ENCODE measurements around the gene HAUS1.
"Not testable (repeated sequence)": the region's sequence is repeated elsewhere in the genome, so short reads cannot be mapped to it uniquely, and the experiment has no call there.

HAUS1 gene

DNA sequence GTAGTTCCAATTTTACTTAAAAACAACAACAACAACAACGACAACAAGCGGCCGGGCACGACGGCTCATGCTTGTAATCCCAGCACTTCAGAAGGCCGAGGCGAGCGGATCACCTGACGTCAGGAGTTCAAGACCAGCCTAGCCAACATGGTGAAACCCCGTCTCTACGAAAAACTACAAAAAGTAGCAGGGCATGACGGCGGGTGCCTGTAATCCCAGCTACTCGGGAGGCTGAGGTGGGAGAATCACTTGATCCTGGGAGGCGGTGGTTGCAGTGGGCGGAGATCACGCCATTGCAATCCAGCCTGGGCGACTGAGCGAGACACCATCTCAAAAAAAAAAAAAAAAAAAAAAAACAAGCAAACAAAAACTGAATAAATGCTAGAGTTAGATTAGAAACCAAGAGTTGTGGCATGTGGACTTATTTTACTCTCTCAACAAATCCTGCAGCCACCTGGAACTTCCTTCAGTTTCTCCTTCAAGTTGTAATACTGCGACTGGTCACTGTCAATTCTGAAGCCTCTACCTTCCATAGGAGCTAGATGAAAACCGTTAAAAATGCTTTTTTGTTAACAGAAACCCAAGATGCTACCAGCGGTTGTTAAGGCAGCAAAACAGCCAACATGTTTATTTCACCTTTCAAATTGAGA, 7.4 kb upstream of the HAUS1 start:
- no peak for DNase-seq

DNA sequence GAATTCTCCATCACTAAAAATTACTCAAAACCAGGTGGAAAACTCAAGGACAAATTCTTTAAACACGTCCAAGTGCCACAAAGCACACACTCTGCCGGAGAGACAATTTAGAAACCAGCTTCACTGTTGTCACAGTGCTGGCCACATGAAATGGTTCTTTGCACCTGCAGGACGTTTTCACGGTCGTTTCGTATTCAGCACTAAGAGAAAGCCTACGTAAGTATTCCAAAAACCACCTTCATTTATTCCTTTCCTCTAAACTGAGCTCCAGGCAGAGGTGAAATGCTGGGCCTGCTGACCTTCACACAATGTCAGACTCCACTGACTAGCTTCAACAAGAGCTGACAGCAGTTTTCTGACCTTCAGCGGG, 6.8 kb upstream of the HAUS1 start:
- peak; percentile 16 for DNase-seq

DNA sequence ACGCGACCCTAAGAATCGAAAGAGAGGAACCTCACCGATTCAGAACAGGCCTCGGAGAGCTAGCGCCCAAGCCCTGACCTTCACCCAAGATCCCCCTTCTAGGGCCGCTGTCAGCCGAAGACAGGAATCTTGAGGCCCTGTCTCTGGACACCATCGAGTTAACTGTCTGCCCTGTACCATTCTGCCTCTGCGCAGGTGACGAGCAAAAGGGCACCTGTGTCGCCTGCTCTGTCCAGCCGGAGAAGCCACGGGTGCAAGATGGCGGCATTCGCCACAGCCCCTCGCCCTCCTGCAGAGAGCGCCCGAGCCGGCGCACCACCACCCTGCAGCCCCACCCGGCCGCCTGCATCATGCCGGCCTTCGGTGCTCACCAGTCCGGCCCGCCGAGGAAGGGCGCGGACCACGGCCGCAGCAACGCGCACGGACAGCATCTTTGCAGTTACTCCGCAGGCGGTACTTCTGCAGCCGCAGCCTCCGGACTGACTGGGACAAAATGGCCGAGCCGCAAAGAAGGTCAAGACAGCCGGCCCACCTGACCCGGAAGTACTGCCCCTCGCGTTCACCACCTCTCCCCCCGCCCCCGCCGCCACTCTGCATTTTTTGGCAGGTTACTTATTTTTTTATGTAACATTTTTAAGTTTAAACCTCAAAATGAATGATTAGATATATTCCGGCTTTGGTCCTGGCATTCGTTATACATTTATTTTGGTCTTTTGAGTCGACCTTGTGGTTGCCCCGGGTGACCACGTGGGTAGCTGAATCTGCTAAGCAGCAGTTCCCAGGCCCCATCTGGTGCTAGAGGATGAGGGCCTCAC, 6.2 kb upstream of the HAUS1 start, which contains the start of gene ATP5F1A:
Gene ATP5F1A (minus strand): TSS at position 496 of the 815 bp plus-strand sequence. CDS start 65 bp downstream, at position 431.
- peak; percentile 90 for DNase-seq

DNA sequence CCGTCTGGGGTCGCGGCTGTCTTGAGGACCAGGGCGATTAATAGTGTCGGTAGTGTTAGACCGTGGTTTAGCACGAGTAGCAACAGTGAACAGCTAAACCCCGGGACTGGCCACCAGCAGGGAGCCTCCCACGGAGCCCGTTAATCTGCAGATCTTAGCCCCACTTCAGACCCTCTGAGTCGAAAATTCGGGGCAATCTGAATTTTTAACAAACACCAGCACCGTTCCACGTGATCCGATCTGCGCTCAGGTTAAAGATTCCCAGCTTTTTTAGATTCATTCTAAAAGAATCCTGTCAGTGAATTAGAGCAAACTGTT, 5.6 kb upstream of the HAUS1 start:
- no peak for DNase-seq

GRCh38 chr18:46099463-46099862, 4.7 kb upstream of the HAUS1 start:
- no peak for DNase-seq

GRCh38 chr18:46109386-46109785, 5.2 kb downstream of the HAUS1 start:
- no peak for DNase-seq

DNA sequence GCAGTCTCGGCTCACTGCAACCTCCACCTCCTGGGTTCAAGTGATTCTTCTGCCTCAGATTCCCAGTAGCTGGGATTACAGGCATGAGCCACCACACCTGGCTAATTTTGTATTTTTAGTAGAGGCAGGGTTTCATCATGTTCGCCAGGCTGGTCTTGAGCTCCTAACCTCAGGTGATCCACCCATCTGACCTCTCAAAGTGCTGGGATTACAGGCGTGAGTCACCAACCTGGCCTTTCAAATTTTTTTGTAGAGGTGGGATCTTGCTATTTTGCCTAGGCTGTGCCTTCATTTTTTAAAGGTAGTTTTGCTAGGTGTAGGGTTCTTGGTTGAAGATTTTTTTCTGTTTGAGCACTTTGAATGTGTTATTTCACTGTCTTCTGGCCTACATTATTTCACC, 6.2 kb downstream of the HAUS1 start:
- no peak for DNase-seq

DNA sequence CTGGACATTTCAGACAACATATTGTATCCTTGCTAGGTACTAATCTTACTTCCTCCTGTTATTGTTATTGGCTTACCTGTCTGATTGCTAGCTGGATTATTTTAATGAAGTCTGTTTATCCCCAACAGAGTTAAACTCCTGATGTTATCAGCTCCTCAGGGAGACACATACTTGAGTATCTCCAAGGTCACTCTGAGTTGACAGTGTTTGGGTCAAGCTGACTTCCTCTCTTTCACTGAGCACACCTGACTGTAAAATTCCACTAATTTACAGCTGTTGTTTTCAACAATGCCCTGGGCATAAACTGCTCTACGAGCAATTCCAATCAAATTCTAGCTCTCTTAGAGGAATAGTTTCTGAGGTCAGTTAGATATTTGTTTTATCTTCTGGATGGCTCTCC, 9.6 kb downstream of the HAUS1 start:
- no peak for DNase-seq

DNA sequence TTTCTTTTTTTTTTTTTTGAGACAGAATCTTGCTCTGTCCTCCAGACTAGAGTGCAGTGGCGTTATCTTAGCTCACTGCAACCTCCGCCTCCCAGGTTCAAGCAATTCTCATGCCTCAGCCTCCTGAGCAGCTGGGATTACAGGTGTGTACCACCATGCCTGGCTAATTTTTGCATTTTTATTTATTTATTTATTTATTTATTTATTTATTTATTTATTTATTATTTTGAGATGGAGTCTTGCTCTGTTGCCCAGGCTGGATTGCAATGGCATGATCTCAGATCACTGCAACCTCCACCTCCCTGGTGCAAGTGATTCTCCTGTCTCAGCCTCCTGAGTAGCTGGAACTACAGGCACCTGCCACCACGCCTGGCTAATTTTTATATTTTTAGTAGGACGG, 22.4 kb downstream of the HAUS1 start:
- DNase-seq, result not testable (repeated sequence)

DNA sequence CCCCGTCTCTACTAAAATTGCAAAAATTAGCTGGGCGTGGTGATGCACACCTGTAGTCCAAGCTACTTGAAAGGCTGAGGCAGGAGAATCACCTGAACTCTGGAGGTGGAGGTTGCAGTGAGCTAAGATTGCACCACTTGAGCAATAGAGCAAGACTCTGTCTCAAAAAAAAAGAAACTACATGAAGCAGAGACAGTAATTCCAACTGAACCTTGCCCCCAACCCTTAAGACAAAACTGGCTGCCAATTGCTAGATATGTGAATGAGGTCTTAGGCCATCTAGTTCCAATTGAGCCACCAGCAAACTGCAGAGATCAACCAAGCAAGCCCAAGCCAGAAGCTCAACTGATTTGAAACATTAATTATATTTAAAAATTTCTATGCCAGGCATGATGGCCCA, 25.9 kb downstream of the HAUS1 start:
- DNase-seq, result no peak

- DNase-seq, result not testable (repeated sequence)
Measured at GRCh38 chr18:46130549-46130948, 26.4 kb downstream of the HAUS1 start.

DNA sequence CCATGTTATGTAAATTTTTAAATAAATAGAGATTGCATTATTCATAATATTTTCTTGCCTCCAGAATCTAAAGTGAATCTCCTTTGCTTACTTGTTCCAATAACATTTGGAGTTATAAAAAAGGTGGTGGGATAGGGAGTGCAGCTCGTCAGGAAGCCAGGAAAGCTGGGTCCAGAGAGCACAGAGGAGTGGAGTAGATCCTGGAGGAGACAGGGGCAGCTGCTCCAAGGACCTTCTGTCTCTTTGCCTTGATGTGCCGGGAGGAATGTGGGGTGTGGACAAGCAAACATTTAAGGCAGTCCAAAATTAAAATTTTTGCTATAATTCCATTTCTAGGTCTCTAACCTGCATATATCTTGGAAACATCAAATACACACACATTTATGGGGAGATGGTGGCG, 29.3 kb downstream of the HAUS1 start:
- DNase-seq, result no peak

DNA sequence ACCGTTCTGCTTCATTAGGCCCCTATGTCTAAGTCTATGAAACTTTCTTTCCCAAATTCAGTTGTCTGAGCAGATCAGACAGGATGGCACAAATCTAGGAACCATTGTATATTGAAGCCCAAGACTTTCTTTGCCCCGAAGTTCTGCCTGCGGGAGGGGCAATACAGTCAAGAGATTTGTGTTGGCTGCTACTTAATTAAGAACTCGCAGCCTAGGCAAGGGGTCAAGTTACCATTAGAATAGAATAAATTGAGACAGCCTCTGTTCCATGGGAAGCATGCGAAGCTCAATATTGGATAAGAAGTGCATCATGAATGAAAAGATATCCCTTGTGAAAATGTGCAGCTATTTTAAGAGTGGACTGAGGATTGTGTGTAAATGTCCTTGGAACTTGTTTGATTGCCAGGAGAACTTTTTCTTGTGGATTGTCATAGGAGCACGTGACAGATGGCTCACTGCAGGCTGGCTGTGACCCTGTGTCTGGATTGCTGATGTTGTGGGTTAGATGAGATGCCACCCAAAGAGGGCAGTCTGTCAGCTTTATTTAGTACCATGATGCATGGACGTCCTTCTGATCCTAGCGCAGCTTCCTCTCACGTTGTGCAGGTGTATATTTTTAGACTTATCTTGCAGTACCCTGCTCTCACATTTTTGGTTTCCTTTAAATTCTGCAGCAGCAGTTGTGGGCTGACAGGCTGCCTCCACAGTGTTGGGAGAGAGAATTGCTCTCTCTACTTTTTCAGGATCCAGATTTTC, 30.9 kb downstream of the HAUS1 start:
- DNase-seq, result no peak

DNA sequence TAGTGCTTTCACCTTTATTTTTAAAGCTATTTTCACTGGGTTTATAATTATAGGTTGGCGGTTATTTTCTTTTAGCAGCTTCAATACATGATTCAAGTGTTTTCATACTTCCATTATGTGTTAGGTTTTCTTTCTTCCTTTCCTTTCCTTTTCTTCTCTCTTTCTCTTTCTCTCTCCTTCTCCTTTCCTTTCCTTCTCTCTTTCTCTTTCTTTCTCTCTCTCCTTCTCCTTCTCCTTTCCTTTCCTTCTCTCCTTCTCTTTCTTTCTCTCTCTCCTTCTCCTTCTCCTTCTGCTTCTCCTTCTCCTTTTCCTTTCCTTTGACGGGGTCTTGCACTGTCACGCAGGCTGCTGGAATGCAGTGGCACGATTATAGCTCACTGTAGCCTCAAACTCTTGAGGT, 36.0 kb downstream of the HAUS1 start:
- DNase-seq, result no peak

DNA sequence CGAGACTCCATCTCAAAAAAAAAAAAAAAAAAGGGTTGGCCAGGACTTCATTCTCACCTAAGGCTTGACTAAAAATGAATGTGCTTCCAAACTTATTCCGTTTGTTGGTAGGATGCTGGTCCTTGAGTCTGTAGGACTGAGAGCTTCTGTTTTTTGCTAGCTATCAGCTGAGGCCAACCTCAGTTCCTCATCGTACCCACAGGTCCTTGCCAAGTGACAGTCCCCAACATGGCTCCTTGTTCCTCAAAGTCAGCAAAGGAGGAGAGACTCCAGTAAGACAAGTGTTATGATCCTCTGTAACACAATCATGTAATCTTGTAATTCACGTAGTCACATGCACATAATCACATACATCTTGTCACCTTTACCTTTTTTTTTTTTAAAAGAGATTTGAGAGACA, 37.0 kb downstream of the HAUS1 start:
- DNase-seq, result no peak

DNA sequence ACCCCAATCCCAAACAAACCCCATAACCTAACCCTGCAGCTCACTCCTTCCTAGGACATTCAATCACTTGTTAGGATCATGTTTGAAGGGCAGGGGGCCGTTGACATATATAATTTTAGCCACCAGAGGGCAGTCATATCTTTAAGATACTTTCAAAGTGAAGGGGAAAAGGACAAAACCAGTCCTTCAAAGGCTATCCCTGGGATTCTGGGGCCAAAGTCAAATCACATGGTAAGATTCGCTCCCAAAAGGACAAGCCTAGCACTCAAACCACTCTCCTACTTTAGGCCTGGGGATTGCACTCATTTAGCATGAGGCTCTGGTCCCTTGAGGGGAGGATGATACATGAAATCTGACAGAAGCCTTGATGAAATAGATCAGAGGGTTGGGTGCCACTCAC, 44.6 kb downstream of the HAUS1 start:
- DNase-seq, result peak; percentile 55

GRCh38 chr18:46152436-46152807, 48.2 kb downstream of the HAUS1 start:
- DNase-seq, result no peak

GRCh38 chr18:46152808-46153617, 48.8 kb downstream of the HAUS1 start:
- no peak for DNase-seq

- DNase-seq, result peak; percentile 52
Measured at GRCh38 chr18:46155641-46156051, 51.5 kb downstream of the HAUS1 start.

- peak; percentile 19 for DNase-seq
Measured at GRCh38 chr18:46156124-46156745, 52.0 kb downstream of the HAUS1 start.

- DNase-seq, result no peak
Measured at GRCh38 chr18:46156843-46157242, 52.7 kb downstream of the HAUS1 start.

DNA sequence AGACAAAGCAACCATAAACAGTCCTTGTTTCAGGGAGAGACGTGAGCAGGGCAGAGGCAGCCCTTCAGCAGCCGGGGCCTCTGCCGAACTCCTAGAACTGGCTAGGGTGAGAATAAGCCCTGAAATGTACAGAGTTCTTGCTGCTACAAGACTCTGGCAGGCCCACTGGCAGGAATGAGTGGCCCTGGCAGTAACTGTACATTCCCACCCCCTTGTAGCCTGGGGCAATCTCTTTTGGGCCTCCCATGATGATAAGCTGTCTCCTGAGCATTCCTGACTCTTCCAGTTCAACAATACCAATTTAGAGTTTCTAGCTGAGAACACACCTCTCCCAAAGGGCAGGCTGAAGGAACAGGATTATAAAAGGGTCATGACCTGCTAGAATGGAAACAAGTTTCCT, 54.3 kb downstream of the HAUS1 start:
- DNase-seq, result no peak
